Smooth muscle cell (in vitro differentiated cells): ENCODE measurements around the gene THBS3. TPM values are rescaled to one million over a fixed set of nuclear protein-coding genes. Genes with fewer than 3 reads are reported as not detected.
"Not testable (repeated sequence)": the region's sequence is repeated elsewhere in the genome, so short reads cannot be mapped to it uniquely, and the experiment has no call there.

Source experiments
- DNase-seq: peaks from one replicate; lab custom pipeline; 2025; ENCODE audit not compliant: unreplicated experiment; lab: John Stamatoyannopoulos, UW
- H2AFZ ChIP-seq: fragments of 200-600 bp; sonication (generic); 2 replicates; pipeline ENCODE4 v1.6.0; 2016; ENCODE audit warnings: antibody characterized with exemption, low read depth, mild to moderate bottlenecking
- H3F3A ChIP-seq: fragments of 200-600 bp; sonication (generic); 2 replicates; pipeline ENCODE4 v1.6.0; 2017; ENCODE audit warnings: antibody characterized with exemption, low read depth
- H3K27ac ChIP-seq: fragments of 200-600 bp; sonication (generic); 2 replicates; pipeline ENCODE4 v1.5.1; 2016; ENCODE audit warnings: low read depth, mild to moderate bottlenecking
- H3K27me3 ChIP-seq: fragments of 200-600 bp; sonication (generic); 2 replicates; pipeline ENCODE4 v1.6.1; 2016; ENCODE audit warnings: low read depth, mild to moderate bottlenecking
- H3K36me3 ChIP-seq: fragments of 200-600 bp; sonication (generic); 2 replicates; pipeline ENCODE4 v1.5.1; 2016; ENCODE audit warnings: low read depth
- H3K4me1 ChIP-seq: fragments of 200-600 bp; sonication (generic); 2 replicates; pipeline ENCODE4 v1.5.1; 2016; ENCODE audit warnings: low read depth
- H3K4me2 ChIP-seq: fragments of 200-600 bp; sonication (generic); 2 replicates; pipeline ENCODE4 v1.6.0; 2016; ENCODE audit warnings: mild to moderate bottlenecking
- H3K4me3 ChIP-seq: fragments of 200-600 bp; sonication (generic); 2 replicates; pipeline ENCODE4 v1.5.1; 2016; ENCODE audit warnings: mild to moderate bottlenecking
- H3K79me2 ChIP-seq: fragments of 200-600 bp; sonication (generic); 2 replicates; pipeline ENCODE4 v1.6.0; 2016; ENCODE audit warnings: low read depth, mild to moderate bottlenecking
- H3K9ac ChIP-seq: fragments of 200-600 bp; sonication (generic); 2 replicates; pipeline ENCODE4 v1.6.0; 2016; ENCODE audit warnings: low read depth
- H3K9me3 ChIP-seq: fragments of 200-600 bp; sonication (generic); replicated peaks from 2 replicates; pipeline ENCODE4 v1.5.1; 2016; ENCODE audit warnings: low read depth
- H4K20me1 ChIP-seq: fragments of 200-600 bp; sonication (generic); 2 replicates; pipeline ENCODE4 v1.6.0; 2016; ENCODE audit warnings: low read depth
- CTCF ChIP-seq: fragments of 200-600 bp; sonication (generic); IDR thresholded peaks from 2 replicates; pipeline ENCODE4 v1.5.1; 2017; ENCODE audit warnings: borderline replicate concordance, mild to moderate bottlenecking, antibody characterized with exemption; ENCODE audit not compliant: insufficient read depth, poor library complexity, severe bottlenecking
- WGBS: methylation state at CpG from one replicate; pipeline ENCODE4 v1.1.7; 2016; ENCODE audit warnings: low lambda C conversion rate; 5-methylcytosine and 5-hydroxymethylcytosine counted together
- polyA plus RNA-seq: library from polyadenylated mRNA; unstranded; fragments of >200 nt; fragmentation: Nextera tagmentation; extraction: Ambion mirVana; gene quantifications from 2 replicates; pipeline ENCODE4 v1.2.1, GENCODE V29; 2016
- total RNA-seq: library from RNA; depleted of rRNA; stranded (reverse); fragments of >200 nt; gene quantifications from 2 replicates; pipeline ENCODE4 v1.2.3, GENCODE V29; 2014

THBS3 gene
- total and polyA plus RNA-seq, 2 experiments from 2014 or later = 20.1 to 28.5 TPM

- no peaks in the 10 kb centered on the region for H3K79me2 ChIP-seq
- H3K27ac ChIP-seq = no peak overlapping the region
- no peak overlapping the region for H2AFZ ChIP-seq
- H3K4me1 ChIP-seq = no peaks in the 10 kb centered on the region
- no peaks in the 10 kb centered on the region for H4K20me1 ChIP-seq
- H3K4me2 ChIP-seq = no peak overlapping the region
- H3K27me3 ChIP-seq = no peaks in the 10 kb centered on the region
- no peak overlapping the region for H3K4me3 ChIP-seq
- 97% methylated on average over 26 of the region's 26 CpGs for WGBS
- H3K9me3 ChIP-seq = no peaks in the 10 kb centered on the region
- TF ChIP-seq CTCF = no peak
- peaks cover 12% of the 10 kb centered on the region for H3F3A ChIP-seq
- H3K9ac ChIP-seq = no peak overlapping the region
- DNase-seq = no peak
- H3K36me3 ChIP-seq = no peaks in the 10 kb centered on the region
Measured at GRCh38 chr1:155247667-155248553, 40.2 kb upstream of the THBS3 start.

GRCh38 chr1:155246796-155247195 is 39.1 kb upstream of the THBS3 start:
- H3K4me2 ChIP-seq, H3K9me3 ChIP-seq, H3K4me1 ChIP-seq, H3K27ac ChIP-seq, H3K79me2 ChIP-seq, H3K9ac ChIP-seq, H2AFZ ChIP-seq, H3K36me3 ChIP-seq, H3K27me3 ChIP-seq, H4K20me1 ChIP-seq, DNase-seq, H3K4me3 ChIP-seq: not testable (repeated sequence)
- H3F3A ChIP-seq = peaks cover 12% of the 10 kb centered on the region
- WGBS = 94% methylated on average over 3 of the region's 3 CpGs

GRCh38 chr1:155245163-155245524 is 37.4 kb upstream of the THBS3 start:
- Histone ChIP-seq H3K27ac (peak overlapping the region; percentile 79), H2AFZ (peak overlapping the region; percentile 82), H3K79me2 (no peaks in the 10 kb centered on the region), H4K20me1 (no peaks in the 10 kb centered on the region), H3K27me3 (no peaks in the 10 kb centered on the region), H3K9ac (peak overlapping the region; percentile 4), H3K4me3 (peak overlapping the region; percentile 59), H3F3A (peaks cover 12% of the 10 kb centered on the region), H3K4me1 (no peaks in the 10 kb centered on the region), H3K36me3 (no peaks in the 10 kb centered on the region), H3K9me3 (no peaks in the 10 kb centered on the region), H3K4me2 (peak overlapping the region; percentile 82)
- no peak for DNase-seq
- WGBS = 50% methylated on average over 8 of the region's 8 CpGs
- TF ChIP-seq CTCF = no peak

- under 1% methylated on average over 52 of the region's 53 CpGs for WGBS
- Histone ChIP-seq H3K4me1 (no peaks in the 10 kb centered on the region), H3K27ac (peak overlapping the region; percentile 79), H4K20me1 (no peaks in the 10 kb centered on the region), H2AFZ (peak overlapping the region; percentile 82), H3K36me3 (no peaks in the 10 kb centered on the region), H3F3A (peaks cover 12% of the 10 kb centered on the region), H3K9me3 (no peaks in the 10 kb centered on the region), H3K27me3 (no peaks in the 10 kb centered on the region), H3K79me2 (no peaks in the 10 kb centered on the region), H3K9ac (peak overlapping the region; percentile 20), H3K4me3 (peak overlapping the region; percentile 59), H3K4me2 (peak overlapping the region; percentile 87)
- DNase-seq = peak; percentile 88
- peak; percentile 38 for TF ChIP-seq CTCF
Measured at GRCh38 chr1:155244368-155245162, 36.9 kb upstream of the THBS3 start.
